HEK293T (cell line): Measurements from ENCODE around the gene DSP.

Experiments
- ARNT ChIP-seq: fragments of 450-650 bp; IDR thresholded peaks from 2 replicates; pipeline ENCODE4 v1.6.1; 2017; ENCODE audit warnings: mild to moderate bottlenecking
- BHLHE40 ChIP-seq: fragments of 450-650 bp; IDR thresholded peaks from 2 replicates; pipeline ENCODE4 v1.6.1; 2016; ENCODE audit warnings: mild to moderate bottlenecking, moderate library complexity, borderline replicate concordance
- CTBP1 ChIP-seq: fragments of 450-650 bp; IDR thresholded peaks from 2 replicates; pipeline ENCODE4 v1.6.1; 2016; ENCODE audit warnings: borderline replicate concordance
- ELF4 ChIP-seq: fragments of 450-650 bp; IDR thresholded peaks from 2 replicates; pipeline ENCODE4 v1.6.1; 2017; ENCODE audit warnings: antibody characterized with exemption
- FOXK2 ChIP-seq: fragments of 450-650 bp; IDR thresholded peaks from 2 replicates; pipeline ENCODE4 v1.6.1; 2016; ENCODE audit warnings: mild to moderate bottlenecking
- FOXM1 ChIP-seq: fragments of 450-650 bp; IDR thresholded peaks from 2 replicates; pipeline ENCODE4 v1.6.1; 2017; ENCODE audit warnings: mild to moderate bottlenecking, borderline replicate concordance
- HDGF ChIP-seq: fragments of 450-650 bp; IDR thresholded peaks from 2 replicates; pipeline ENCODE4 v1.6.1; 2017; ENCODE audit warnings: antibody characterized with exemption, borderline replicate concordance
- L3MBTL2 ChIP-seq: fragments of 450-650 bp; conservative IDR thresholded peaks from 2 replicates; pipeline ENCODE4 v1.6.1; 2016; ENCODE audit warnings: mild to moderate bottlenecking
- NFRKB ChIP-seq: fragments of 450-650 bp; IDR thresholded peaks from 2 replicates; pipeline ENCODE4 v1.6.1; 2016; ENCODE audit warnings: mild to moderate bottlenecking, moderate library complexity
- SP1 ChIP-seq: fragments of 450-650 bp; IDR thresholded peaks from 2 replicates; pipeline ENCODE4 v1.6.1; 2017
- SUZ12 ChIP-seq: fragments of 450-650 bp; IDR thresholded peaks from 2 replicates; pipeline ENCODE4 v1.6.1; 2016; ENCODE audit warnings: mild to moderate bottlenecking
- TARDBP ChIP-seq: fragments of 450-650 bp; IDR thresholded peaks from 2 replicates; pipeline ENCODE4 v1.6.1; 2016

GRCh38 chr6:7518877-7519276 is 22.6 kb upstream of the DSP start:
- TF ChIP-seq ELF4 (no peak), SP1 (no peak), SUZ12 (no peak), BHLHE40 (no peak), HDGF (no peak), FOXM1 (no peak), ARNT (no peak), L3MBTL2 (no peak), TARDBP (no peak), CTBP1 (no peak), NFRKB (no peak), FOXK2 (no peak)
